Right cardiac atrium (tissue), 5 donors: ENCODE measurements around the gene MAPK8IP1. TPM values are rescaled to one million over a fixed set of nuclear protein-coding genes. Genes with fewer than 3 reads are reported as not detected.

Source experiments
- ATAC-seq, 2 donors: fragments of 200-7000 bp; cut with Tn5 transposase; one replicate each; pipeline versions ENCODE4 v1.8.0 to v1.9.1; 2020; ENCODE audit warnings: moderate library complexity in 2 of 2, mild to moderate bottlenecking in 1 of 2
- DNase-seq, 3 donors: peaks; one replicate each; pipeline ENCODE4 v3.0.0-alpha.2; 2020
- H3K27ac ChIP-seq: one replicate; pipeline ENCODE4 v1.5.1; 2013; ENCODE audit warnings: mild to moderate bottlenecking, low read length, control low read depth, moderate library complexity
- H3K27me3 ChIP-seq: one replicate; pipeline ENCODE4 v1.6.1; 2013; ENCODE audit not compliant: control insufficient read depth, insufficient read depth
- H3K4me1 ChIP-seq: one replicate; pipeline ENCODE4 v1.6.1; 2013; ENCODE audit warnings: low read length; ENCODE audit not compliant: control insufficient read depth, insufficient read depth
- H3K4me3 ChIP-seq: one replicate; pipeline ENCODE4 v1.5.1; 2013; ENCODE audit warnings: low read length, control low read depth
- H3K9me3 ChIP-seq: one replicate; pipeline ENCODE4 v1.6.1; 2013; ENCODE audit warnings: low read length; ENCODE audit not compliant: control insufficient read depth
- WGBS: extraction: QIAGEN DNeasy Blood & Tissue Kit; methylation state at CpG from one replicate; pipeline ENCODE4 v1.1.7; 2013; 5-methylcytosine and 5-hydroxymethylcytosine counted together
- intact Hi-C, 4 donors: fragments of 100-400 bp; cut with DNase I; formaldehyde crosslinking; loops; one replicate each; pipeline versions ENCODE4 v1.11.0 to v1.14.0; 2022 to 2023
- polyA plus RNA-seq: library from polyadenylated mRNA; stranded (reverse); fragments of 200-250 nt; gene quantifications from one replicate; pipeline ENCODE4 v1.2.3, GENCODE V29; 2013
- total RNA-seq, 4 donors: library from RNA; stranded (reverse); fragmentation: NEBNext Ultra II Directional; extraction: Animal tissue kit (Norgen Biotek cat#: 25700); gene quantifications; one replicate each; pipeline ENCODE4 v1.2.1, GENCODE V29; 2021
- donor health status: healthy with polysubstance abuse.
- donor health status: DM: no; HTN: yes; CAD: no.
- donor health status: DM: no; HTN: no; CAD: no.
- donor health status: DM: no; HTN: yes; CAD: no; lungs with severe emphysema.
- donor health status: DM: yes; HTN: yes; CAD: no.

Gene MAPK8IP1
- total and polyA plus RNA-seq, 5 donors: 5.8 to 7.4 (median 6.3) TPM

DNA sequence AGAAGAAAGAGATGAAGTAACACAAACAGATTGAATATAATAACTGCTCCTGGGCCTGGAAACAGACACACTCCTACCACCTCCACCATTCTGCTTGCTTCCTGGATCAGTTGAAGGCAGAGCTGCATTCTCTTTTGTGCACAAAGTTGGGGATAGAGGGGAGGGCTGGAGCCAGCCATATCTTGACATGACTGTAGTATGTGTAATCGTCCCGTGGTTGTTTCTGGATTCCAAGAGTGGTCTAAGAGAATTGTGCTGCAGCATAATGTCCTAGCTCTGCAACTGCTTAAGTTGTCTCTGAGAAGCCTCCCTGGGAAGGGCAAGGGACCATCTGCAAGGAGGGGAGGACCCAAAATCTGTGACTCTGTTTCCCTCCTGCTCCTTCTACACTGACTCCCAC lies 35.0 kb upstream of the MAPK8IP1 start:
- 28% methylated on average over 2 of the region's 2 CpGs for WGBS
- H3K4me3 ChIP-seq: no peak overlapping the region
- DNase-seq: no peak
- intact Hi-C loops: no loop called here
- H3K4me1 ChIP-seq: peaks cover 18% of the 10 kb centered on the region
- no peaks in the 10 kb centered on the region for H3K9me3 ChIP-seq
- H3K27ac ChIP-seq: peak overlapping the region; percentile 67
- ATAC-seq: no peak
- H3K27me3 ChIP-seq: no peaks in the 10 kb centered on the region

DNA sequence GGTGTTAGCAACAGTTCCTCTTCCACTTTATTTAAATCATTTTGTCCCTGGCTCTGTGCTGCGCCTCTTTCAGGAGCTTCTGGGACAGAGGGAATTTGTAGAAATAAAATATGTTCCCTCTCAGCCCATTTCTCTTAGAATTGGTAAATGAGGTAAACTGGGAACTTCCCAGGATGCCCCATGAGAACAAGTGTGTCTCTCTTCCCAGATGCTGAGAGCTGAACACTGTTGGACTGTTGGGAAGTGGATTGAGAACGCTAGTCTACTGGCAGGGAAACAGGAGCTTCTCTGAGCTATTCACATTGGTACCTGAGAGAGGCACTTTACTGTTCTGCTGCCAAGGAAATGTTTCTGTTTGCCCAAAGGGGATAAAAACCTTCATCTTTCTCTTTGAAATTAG lies 34.2 kb upstream of the MAPK8IP1 start:
- no peaks in the 10 kb centered on the region for H3K27me3 ChIP-seq
- 66% methylated on average over 2 of the region's 2 CpGs for WGBS
- intact Hi-C loops: no loop called here
- H3K9me3 ChIP-seq: no peaks in the 10 kb centered on the region
- no peak overlapping the region for H3K4me3 ChIP-seq
- peak overlapping the region; percentile 62 for H3K27ac ChIP-seq
- DNase-seq: no peak
- no peak for ATAC-seq
- peaks cover 21% of the 10 kb centered on the region for H3K4me1 ChIP-seq

DNA sequence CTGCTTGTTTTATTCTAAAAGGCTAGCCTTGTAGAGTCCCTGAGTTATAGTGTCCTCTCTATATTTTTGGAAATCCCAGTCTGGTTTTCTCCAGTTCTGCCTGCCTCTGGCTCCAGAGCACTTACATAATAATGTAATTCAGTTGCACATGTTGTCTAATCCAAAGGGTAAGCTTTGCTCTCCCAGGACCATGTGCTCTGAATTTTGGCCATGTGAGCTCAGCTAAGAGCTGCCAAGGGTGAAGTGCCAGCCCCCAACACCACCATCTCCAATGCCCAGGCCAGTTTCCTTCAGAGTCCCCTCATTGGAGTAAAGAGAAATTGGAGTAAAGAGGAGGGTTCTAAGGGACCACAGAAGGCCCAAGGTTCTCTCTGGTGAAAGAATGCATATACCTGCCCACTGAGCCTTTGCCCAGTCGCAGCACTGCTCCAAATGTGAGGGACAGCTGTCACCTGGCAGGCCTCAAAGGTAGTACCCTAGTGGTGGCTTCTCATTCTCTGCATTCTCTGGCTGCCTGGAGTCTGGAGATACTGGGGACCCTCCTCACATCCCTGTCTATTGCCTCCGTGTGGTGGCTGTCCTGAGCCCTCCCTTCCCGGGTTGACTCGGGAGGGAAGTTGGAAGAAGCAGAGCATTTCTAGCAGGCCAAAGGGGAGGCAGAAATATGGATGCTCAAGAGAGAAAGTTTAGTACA lies 33.3 kb upstream of the MAPK8IP1 start:
- Histone ChIP-seq H3K4me1 (peaks cover 26% of the 10 kb centered on the region), H3K9me3 (no peaks in the 10 kb centered on the region), H3K27ac (peak overlapping the region; percentile 98), H3K4me3 (no peak overlapping the region), H3K27me3 (no peaks in the 10 kb centered on the region)
- ATAC-seq: peak in 1 of 2 donors; percentile 8
- intact Hi-C loops: no loop called here
- WGBS: 41% methylated on average over 4 of the region's 4 CpGs
- peak in 1 of 3 donors; percentile 36 for DNase-seq

DNA sequence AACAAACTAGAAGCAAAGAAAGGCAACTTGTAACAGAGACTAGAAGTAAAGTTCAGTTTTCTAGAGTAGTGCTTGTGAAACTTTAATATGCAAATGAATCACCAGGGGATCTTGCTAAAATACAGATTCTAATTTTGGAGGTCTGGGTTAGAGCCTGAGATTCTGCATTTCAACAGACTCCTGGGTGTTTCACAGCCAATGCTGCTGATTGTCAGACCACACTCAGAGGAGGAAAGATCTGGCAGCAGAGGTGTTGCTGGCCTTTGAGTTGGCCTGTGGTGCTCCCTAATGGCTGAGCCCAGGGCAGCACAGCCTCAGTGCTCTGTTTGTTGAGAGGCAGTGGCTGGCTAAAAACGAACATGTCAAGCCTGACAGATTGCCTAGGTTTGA lies 32.7 kb upstream of the MAPK8IP1 start:
- Histone ChIP-seq H3K4me3 (no peak overlapping the region), H3K27me3 (no peaks in the 10 kb centered on the region), H3K9me3 (no peaks in the 10 kb centered on the region), H3K4me1 (peaks cover 27% of the 10 kb centered on the region), H3K27ac (peak overlapping the region; percentile 98)
- 10% methylated on average over 1 of the region's 1 CpG for WGBS
- intact Hi-C loops: no loop called here
- DNase-seq (peak; percentile 66 to 85 (median 83)), ATAC-seq (peak; percentile 73 to 80)

DNA sequence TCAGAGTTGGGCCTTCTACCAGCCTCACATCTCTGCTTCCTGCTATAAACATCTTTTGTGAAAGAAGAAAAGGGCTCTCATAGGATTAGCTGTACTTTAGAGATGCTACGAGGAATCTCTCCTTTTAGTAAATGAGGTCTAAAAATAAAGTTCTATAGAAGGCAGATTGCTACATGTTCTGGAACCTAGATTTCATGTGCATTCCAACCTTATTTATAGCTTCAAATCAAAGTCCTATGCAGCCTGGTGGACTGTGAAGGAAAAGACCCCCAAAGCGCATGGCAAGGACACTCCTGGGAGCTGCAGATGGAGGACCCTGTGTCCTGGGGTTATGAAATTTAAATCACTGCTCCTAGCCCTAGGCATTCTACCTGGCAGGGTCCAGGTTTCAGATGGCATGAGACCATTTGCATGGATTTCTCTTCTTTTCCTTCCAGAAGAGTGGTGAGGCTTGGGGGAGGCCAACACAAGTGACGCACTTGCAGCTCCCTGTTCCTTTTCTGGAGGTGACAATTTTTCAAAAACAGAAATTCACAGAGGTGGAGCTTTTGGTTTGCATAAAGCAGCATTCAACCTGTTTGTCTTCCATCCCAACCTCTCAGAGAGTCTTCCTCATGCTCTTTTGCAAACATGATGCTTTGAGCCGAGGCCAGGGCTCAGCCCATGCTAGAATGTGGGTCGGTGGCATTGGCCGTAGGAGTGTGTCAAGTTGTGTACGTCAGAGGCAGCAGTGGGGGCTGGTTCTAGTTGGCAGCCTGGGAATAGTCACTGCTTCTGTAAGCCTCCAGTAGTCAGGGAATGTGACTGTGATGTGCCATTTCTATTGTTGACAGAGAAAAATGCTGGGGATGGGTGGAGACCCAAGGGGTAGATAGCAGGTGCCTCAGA lies 31.9 kb upstream of the MAPK8IP1 start:
- WGBS: 62% methylated on average over 7 of the region's 7 CpGs

DNA sequence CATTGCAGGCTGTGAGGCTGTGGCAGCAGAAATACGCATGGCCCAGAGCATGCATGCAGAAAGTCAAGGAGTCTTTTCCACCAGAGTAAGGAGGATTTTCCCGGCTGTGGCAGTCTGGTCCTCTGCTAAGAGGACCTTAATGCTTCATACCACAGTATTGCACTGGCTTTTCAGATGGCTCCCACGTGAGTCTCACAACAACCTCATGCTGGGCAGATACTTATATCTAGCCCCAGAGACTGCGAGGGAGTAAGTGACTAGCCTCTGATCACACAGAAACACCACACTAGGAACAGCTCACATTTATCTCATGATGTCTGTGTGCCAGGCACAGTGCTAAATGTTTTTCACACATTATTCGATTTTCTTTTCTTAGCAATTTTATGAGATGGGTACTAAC lies 30.1 kb upstream of the MAPK8IP1 start:
- H3K27ac ChIP-seq: peak overlapping the region; percentile 77
- no peaks in the 10 kb centered on the region for H3K9me3 ChIP-seq
- intact Hi-C loops: no loop called here
- H3K4me3 ChIP-seq: no peak overlapping the region
- 46% methylated on average over 5 of the region's 5 CpGs for WGBS
- peaks cover 40% of the 10 kb centered on the region for H3K4me1 ChIP-seq
- H3K27me3 ChIP-seq: no peaks in the 10 kb centered on the region
- DNase-seq (no peak), ATAC-seq (no peak)

More for the DNA sequence above, 31.9 kb upstream of the MAPK8IP1 start:
- no peaks in the 10 kb centered on the region for H3K27me3 ChIP-seq
- H3K9me3 ChIP-seq: no peaks in the 10 kb centered on the region
- peak; percentile 63 to 83 (median 81) for DNase-seq
- peaks cover 36% of the 10 kb centered on the region for H3K4me1 ChIP-seq
- ATAC-seq: peak; percentile 70
- intact Hi-C loops: no loop called here
- peak overlapping the region; percentile 87 for H3K27ac ChIP-seq
- H3K4me3 ChIP-seq: no peak overlapping the region

DNA sequence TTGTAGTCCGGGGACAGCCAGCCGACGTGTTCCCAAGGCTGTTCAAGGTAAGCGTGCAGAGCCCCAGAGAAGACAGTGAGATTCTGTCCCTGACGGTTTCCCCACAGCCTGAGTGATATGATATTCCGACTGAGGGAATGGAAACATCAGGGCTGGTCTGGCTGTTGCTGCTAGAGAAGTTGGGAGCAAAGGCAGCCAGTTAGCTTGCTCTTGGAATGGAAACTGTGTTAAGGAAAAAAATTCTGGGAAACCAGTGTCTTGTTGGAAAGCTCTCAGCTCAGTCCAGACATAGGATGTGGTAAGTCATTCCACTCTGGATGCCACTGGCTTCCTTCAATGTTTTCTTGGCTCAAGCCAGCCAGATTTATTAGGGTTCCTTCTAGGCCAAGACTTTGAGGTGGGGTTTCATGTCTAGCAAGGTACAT lies 29.4 kb upstream of the MAPK8IP1 start:
- 52% methylated on average over 6 of the region's 6 CpGs for WGBS
- intact Hi-C loops: no loop called here
- ATAC-seq: no peak

DNA sequence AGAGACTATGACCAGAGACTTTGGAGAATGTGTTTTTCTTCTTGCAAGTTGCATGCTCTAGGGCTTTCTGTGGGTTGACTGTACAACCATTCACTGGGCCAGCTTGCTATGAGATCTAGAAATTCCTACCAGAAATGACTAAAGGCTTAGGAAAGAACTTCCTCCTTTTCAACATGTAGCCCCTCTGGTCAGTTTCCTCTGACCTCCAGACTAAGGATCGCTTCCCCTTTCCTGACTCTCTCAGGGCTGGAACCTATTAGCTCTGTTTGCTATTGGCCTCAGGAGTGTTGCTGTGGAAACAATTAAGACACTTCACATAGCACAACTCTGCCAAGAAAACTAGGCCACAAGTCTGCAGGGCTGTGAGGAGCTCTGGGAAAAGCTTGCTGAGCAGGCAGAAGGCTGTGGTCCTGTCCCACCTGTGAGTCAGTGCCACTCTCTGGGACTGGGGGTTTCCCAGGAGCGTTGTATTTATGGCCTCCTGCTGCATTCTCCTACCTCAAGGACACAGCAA lies 27.4 kb upstream of the MAPK8IP1 start:
- Histone ChIP-seq H3K27ac (peak overlapping the region; percentile 94), H3K4me1 (peaks cover 35% of the 10 kb centered on the region), H3K27me3 (no peaks in the 10 kb centered on the region), H3K4me3 (no peak overlapping the region), H3K9me3 (no peaks in the 10 kb centered on the region)
- ATAC-seq: peak; percentile 58 to 72
- WGBS: 13% methylated on average over 2 of the region's 2 CpGs
- intact Hi-C loops: no loop called here
- DNase-seq: peak; percentile 44 to 77 (median 76)

More for the DNA sequence above, 29.4 kb upstream of the MAPK8IP1 start:
- Histone ChIP-seq H3K9me3 (no peaks in the 10 kb centered on the region), H3K27me3 (no peaks in the 10 kb centered on the region), H3K4me1 (peaks cover 42% of the 10 kb centered on the region), H3K4me3 (no peak overlapping the region), H3K27ac (peak overlapping the region; percentile 77)
- peak in 2 of 3 donors; percentile 32 to 64 for DNase-seq

DNA sequence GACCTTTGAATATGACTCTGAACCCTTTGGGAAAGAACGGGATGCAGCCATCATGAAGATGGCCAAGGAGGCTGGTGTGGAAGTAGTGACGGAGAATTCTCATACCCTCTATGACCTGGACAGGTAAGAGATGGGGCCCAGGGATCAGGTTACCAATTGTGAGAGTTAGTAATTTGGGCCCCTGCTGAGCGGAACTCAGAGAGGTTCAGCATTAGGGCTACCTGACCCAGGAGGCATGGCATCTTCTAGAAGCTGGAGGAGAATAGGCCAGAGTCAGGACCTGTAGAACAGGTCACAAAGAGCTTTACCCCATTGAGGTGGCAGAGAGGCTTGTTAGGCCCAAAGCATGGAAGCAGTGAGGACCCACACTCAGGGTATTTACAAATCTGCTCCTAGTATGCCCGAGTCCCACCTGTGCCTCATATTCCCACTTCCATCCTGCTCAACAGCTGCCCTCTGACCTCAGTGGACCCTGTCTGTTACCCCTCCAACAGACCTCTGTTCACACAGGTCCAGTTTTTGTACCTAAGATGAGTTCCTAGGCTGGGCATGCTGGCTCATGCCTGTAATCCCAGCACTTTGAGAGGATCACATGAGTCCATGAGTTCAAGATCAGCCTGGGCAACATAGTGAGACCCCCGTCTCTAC lies 26.6 kb upstream of the MAPK8IP1 start:
- Histone ChIP-seq H3K4me1 (peaks cover 35% of the 10 kb centered on the region), H3K9me3 (no peaks in the 10 kb centered on the region), H3K27ac (peak overlapping the region; percentile 94), H3K4me3 (no peak overlapping the region), H3K27me3 (no peaks in the 10 kb centered on the region)
- WGBS: 69% methylated on average over 5 of the region's 5 CpGs
- no peak for ATAC-seq
- intact Hi-C loops: no loop called here
- DNase-seq: no peak

DNA sequence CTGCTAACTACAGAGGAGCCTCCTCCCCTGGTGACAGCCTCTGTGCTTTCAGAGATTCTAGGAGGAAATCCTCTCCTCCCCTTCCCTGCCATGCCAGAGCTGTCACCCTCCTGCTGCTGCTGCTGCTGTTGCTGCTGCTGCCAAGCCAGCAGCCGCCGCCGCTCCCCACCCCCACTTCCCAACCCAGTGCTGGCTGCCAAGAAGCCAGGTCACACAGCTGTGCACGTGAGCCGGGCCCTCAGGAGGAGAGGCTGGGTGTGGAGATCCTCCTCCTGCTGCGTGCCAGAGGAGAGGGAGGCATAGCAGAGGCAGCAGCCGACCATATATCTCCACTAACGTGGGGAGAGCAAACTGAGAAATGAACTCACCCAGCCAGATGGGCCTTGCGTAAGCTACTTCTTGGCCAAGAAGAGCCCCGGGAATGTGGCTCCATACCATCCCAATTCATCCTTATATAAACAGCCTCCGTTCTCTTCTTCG lies 25.8 kb upstream of the MAPK8IP1 start:
- ATAC-seq: peak; percentile 89 to 91
- H3K4me3 ChIP-seq: no peak overlapping the region
- peaks cover 35% of the 10 kb centered on the region for H3K4me1 ChIP-seq
- peak; percentile 95 to 99 (median 97) for DNase-seq
- 21% methylated on average over 12 of the region's 12 CpGs for WGBS
- intact Hi-C loops: no loop called here
- H3K27ac ChIP-seq: peak overlapping the region; percentile 94
- no peaks in the 10 kb centered on the region for H3K27me3 ChIP-seq
- no peaks in the 10 kb centered on the region for H3K9me3 ChIP-seq
